Body of pancreas (tissue), 4 donors: ENCODE results near the gene CDV3.

Source experiments
- POLR2A ChIP-seq, 3 donors: fragments of 450-650 bp; IDR thresholded peaks; one replicate each; pipeline ENCODE4 v1.6.1; 2016; ENCODE audit warnings: antibody characterized with exemption in 3 of 3, mild to moderate bottlenecking in 2 of 3
- TF ChIP-seq, protein P1 (sequence below), 7 experiments: fragments of 450-650 bp in 4 of 7; fragments of 200-600 bp in 3 of 7; sonication (generic) in 3 of 7; IDR thresholded peaks; one replicate each; pipeline ENCODE4 v1.5.1; 2016 to 2019; ENCODE audit warnings: antibody characterized with exemption in 7 of 7

DNA sequence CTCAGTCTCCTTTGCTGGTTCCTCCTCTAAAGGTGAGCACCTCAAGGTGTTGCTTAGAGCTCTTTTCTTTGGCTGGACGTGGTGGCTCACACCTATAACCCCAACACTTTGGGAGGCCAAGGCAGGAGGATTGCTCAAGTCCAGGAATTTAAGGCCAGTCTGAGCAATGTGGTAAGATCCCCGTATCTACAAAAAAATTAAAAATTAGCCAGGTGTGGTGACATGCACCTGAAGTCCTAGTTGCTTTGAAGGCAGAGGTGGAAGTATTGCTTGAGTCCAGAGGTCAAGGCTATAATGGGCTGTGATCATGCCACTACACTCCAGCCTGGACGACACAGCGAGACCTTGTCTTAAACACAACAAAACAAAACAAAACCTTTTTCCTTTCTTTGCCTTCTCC is 60.0 kb downstream of the CDV3 start:
- no peak for TF ChIP-seq POLR2A (IDR thresholded peaks at IDR 0.05)
- TF ChIP-seq, protein P1, sequence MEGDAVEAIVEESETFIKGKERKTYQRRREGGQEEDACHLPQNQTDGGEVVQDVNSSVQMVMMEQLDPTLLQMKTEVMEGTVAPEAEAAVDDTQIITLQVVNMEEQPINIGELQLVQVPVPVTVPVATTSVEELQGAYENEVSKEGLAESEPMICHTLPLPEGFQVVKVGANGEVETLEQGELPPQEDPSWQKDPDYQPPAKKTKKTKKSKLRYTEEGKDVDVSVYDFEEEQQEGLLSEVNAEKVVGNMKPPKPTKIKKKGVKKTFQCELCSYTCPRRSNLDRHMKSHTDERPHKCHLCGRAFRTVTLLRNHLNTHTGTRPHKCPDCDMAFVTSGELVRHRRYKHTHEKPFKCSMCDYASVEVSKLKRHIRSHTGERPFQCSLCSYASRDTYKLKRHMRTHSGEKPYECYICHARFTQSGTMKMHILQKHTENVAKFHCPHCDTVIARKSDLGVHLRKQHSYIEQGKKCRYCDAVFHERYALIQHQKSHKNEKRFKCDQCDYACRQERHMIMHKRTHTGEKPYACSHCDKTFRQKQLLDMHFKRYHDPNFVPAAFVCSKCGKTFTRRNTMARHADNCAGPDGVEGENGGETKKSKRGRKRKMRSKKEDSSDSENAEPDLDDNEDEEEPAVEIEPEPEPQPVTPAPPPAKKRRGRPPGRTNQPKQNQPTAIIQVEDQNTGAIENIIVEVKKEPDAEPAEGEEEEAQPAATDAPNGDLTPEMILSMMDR (IDR thresholded peaks at IDR 0.05): no peak
